CD4-positive, alpha-beta T cell treated with Interleukin-10 for 1 hour (primary cell): Measurements from ENCODE around the gene TCEAL9.
"Not testable (repeated sequence)": the region's sequence is repeated elsewhere in the genome, so short reads cannot be mapped to it uniquely, and the experiment has no call there.

Experiments
- DNase-seq: peaks from one replicate; pipeline ENCODE4 v3.0.0-alpha.2; 2020

Gene TCEAL9

GRCh38 chrX:103356130-103356798 lies at the start of gene TCEAL9:
Gene TCEAL9, plus strand, starts transcription at chrX:103356506. Its CDS starts 1,179 bp downstream, at chrX:103357685.
- DNase-seq: no peak

GRCh38 chrX:103309860-103310554 lies 46.3 kb upstream of the TCEAL9 start:
- peak; percentile 1 for DNase-seq

DNA sequence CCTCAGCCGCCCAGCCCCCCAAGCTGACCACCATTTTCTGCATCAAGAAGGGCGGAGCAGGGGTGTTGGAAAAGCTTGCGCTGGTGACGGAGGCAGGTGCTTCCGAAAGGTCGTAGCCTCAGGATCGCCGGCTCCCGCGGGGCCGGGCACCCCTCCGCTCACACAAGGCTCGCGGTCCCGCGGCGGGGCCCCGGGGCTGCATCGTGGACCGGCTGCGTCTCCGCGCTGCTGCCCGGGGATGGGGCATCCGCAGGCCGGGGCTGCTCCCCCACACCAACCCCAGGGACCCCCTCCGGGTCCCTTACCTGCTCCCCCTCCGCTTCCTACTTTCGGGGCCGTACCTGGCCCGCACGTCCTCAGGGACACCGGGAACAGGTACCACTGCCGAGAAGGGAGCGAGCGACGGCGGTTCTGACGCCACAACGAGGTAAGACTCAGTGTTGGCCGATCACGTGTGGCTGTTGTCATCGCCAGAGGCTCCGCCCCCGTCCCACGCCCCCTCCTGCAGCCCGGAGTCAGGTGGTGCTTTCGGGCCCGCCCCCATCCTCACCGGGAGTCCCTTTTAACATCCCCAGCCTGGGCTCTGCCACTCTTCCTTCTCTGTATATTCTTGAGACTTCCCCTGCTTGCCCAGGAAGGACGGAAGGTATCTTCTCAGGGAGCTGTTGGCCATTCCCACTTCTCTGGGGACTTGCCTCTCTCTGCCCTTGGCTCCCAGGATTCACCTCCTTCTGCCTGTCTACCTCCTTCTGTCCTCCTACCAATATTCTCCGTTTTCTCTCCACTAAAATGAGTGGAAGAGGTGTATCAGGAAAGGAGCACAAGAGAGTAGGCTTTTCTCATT lies 45.5 kb upstream of the TCEAL9 start, which contains the start of gene BEX2:
BEX2 (minus strand) TSS at position 436 of the 844 bp plus-strand sequence. CDS start 1,014 bp downstream, outside the sequence.
- peak; percentile 87 for DNase-seq

DNA sequence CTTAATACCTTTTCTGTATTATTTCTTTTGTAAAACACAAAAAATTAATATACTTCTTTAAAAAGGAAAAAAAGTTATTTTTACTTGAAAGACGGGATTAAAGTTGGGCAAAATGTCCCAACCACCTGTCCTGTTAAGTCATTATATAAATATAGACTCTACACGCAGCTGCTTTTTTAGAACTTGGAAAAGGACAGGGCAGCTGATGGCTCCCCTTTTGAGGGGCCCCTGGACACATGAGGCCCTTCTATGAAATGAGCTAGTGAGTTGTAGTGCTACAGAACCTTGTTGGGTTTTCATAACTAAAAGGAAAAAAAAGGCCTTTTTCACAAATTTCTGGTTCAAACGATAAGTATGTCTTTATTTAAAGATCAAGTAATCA lies 44.9 kb upstream of the TCEAL9 start:
- no peak for DNase-seq

- no peak for DNase-seq
Observed at GRCh38 chrX:103329991-103330390, 26.3 kb upstream of the TCEAL9 start, which contains the start of gene TCEAL7. Gene TCEAL7, plus strand, starts transcription at chrX:103330239. Its CDS starts 1,165 bp downstream, at chrX:103331404.

GRCh38 chrX:103330681-103331288 lies 25.5 kb upstream of the TCEAL9 start:
- no peak for DNase-seq

GRCh38 chrX:103338663-103339062 lies 17.6 kb upstream of the TCEAL9 start:
- DNase-seq: no peak

DNA sequence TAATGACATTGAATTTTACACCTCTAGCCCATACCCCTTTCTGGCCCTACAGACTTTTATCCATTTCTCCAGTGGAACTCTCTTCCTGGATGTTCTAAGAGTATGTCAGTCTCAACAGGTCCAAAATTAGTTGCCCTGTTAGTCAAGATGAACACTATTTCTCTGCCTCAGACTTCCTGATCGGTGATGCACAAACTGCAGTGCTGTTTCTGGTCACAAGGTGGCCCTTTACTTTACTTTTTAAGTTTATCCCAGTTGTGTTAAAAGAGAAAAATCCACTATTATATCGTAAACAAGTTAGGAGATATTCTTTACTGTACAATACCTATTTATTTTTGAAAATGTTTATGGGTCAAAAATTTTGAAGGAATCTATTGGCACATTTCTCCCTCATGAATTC lies 13.2 kb upstream of the TCEAL9 start:
- peak; percentile 43 for DNase-seq

- DNase-seq: no peak
Observed at GRCh38 chrX:103344606-103345005, 11.7 kb upstream of the TCEAL9 start.

DNA sequence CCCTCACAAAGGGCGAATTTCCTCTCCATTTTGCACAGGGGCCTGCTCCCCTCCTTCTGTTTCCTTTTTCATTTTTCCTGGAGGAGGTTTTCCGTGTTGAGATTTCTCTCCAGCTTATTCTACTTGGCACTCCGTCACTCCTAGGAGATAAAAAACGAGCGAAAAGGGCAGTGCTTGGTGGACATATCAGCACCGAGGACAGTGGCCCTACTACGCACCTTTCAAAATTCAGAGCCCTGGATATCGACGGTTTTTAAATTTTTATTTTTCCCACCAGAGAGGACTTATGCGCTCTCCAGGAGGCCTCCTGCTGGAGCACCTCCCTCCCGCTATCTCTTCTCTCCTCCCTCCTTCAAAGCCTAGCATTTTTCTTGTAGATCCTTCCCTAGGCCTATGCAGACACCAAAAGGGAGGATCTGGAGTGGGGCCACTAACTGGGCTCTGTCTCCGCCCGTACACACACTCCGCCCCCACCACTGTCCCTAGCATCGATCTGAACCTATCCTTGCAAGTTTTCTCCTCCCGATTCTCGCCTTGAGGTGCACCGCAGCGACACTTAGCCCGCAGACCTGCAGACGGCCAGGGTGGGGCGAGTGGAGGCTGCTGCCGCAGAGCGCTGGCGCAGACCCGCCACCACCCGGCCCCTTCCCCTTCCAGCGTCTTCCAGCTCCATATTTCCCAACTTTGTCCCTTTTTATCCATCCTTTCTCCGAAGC lies 8.5 kb upstream of the TCEAL9 start:
- no peak for DNase-seq

DNA sequence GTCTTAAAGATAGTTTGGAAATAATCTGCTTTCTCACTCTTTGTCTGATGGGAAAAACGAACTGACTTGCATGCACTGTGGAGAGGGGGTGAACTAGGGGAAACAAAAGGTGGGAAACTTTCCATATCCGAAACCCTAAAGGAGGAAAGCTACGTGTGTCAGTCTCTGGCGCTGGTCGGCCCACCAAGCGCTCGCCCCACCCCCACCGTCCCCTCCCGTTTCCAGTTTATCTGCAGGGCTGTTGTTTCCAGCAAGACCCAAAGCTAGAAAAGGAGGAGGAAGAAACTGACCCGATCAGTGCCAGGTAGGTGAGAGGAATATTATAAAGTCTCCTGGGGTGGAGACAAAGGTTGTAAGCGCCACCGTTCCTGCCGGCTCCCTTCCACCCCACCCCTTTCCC lies 552 bp downstream of the TCEAL9 start:
- no peak for DNase-seq

GRCh38 chrX:103357871-103358270 lies 1.6 kb downstream of the TCEAL9 start:
- DNase-seq: no peak

DNA sequence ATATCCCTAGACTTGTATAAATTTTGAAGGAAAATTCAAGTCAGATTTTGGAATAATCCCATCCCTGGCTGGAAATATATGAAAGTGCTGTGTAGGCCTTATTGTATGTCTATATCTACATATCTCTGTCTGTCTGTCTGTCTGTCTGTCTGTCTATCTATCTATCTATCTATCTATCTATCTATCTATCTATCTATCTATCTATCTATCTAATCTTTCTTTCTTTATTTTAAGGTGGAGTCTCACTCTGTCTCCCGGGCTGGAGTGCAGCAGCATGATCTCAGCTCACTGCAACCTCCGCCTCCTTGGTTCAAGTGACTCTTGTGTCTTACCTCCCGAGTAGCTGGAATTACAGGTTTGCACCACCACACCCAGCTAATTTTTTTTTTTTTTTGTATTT lies 3.3 kb downstream of the TCEAL9 start:
- DNase-seq: not testable (repeated sequence)

- DNase-seq: no peak
Observed at GRCh38 chrX:103360092-103360491, 3.8 kb downstream of the TCEAL9 start.

GRCh38 chrX:103360916-103361315 lies 4.6 kb downstream of the TCEAL9 start:
- no peak for DNase-seq

DNA sequence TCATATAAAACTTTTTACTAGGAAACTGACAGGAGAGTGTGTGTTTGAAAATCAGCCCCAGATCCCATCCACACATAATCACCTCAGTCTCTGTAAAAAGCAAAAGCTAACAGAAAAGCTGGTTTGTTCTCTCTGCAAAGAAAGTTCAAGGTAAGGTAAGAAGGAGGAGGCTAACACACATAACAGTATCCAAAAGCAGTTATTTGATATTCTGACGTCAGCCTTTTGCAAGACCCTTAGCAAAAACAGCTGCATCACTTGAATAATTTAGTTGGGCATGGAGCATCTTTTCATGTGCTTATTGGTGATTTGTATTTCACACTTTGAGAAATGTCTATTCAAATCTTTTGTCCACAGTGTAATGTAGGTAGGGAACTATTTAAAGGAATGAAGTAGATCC lies 5.5 kb downstream of the TCEAL9 start:
- no peak for DNase-seq

DNA sequence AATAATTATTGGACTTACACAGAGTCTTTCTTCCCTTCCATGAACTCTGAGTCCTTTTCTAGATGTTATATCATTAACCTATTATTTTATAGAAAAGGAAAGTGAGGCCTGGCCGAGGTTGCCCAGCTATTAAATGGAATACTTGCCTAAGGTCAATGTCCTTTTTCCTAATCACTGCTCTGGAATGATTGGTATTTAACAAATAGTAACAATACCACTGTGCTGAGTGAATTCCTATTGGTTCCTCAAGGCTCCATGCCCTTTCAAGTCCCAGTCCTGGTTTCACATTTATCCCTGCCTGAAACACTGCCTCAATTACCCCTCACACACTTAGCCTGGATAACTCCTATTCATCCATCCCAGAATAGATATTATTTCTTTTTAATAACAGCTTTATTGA lies 6.2 kb downstream of the TCEAL9 start:
- no peak for DNase-seq

GRCh38 chrX:103363046-103363445 lies 6.7 kb downstream of the TCEAL9 start:
- no peak for DNase-seq

DNA sequence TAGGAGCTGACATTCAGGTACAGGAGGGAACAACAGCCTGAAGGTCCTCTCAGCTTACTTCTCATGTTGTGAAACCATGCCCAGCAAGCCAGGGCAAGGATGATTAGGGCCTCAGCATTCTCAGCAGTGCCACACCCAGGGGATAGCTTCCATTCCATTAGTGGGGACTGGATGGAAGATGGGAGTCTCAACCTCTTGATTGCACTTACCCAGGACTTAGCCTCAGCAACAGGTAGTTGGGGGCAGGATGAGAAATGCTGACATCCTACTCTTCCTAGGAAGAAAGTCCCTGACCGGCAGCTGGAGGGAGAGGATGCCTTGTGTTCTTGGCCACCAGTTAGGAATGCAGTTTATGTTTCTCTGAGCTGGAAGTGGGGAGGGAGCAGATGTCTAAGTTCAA lies 11.2 kb downstream of the TCEAL9 start:
- DNase-seq: no peak

DNA sequence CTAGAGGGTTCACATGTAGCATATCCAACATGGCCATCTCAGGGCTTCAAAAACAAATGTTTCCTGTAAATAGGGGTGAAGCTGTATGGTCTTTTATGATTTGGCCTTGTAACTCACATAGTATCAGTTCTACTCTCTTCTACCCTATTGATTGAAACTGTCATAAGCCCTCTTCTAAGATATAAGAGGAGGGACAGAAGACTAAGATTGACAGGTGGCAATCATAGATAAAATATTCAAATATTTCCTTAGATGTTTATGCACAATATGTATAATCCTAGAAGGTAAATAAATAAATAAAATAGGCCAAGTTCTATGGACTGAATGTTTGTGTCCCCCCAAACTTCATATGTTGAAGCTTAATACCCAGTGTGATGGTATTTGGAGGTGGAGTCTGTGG lies 13.2 kb downstream of the TCEAL9 start:
- no peak for DNase-seq

GRCh38 chrX:103372886-103373285 lies 16.6 kb downstream of the TCEAL9 start:
- no peak for DNase-seq

DNA sequence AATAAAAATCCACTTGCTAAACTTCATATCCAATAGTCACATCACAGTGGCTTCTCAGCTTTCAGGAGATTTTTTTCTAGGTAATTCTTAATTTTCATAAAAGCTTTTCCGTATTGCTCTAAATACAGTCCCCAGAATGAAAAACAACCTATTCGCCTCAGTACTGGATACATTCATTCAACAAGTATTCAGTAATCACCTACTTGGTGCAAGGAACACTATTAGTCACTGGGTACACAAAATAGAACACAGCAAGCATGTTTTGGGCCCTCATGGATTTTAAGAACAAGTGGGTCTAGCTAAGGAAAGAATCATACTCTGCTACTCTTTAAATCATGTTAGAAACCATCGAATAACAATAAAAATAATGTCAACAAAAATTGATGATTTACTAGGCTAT lies 17.3 kb downstream of the TCEAL9 start:
- no peak for DNase-seq
